ENCODE results near the gene SULT2B1. TPM values are rescaled to one million over a fixed set of nuclear protein-coding genes. Genes with fewer than 3 reads are reported as not detected.
"Not testable (repeated sequence)": the region's sequence is repeated elsewhere in the genome, so short reads cannot be mapped to it uniquely, and the experiment has no call there.

SULT2B1 gene
- total RNA-seq, 1 donor from 2014 or later, result not detected

DNA sequence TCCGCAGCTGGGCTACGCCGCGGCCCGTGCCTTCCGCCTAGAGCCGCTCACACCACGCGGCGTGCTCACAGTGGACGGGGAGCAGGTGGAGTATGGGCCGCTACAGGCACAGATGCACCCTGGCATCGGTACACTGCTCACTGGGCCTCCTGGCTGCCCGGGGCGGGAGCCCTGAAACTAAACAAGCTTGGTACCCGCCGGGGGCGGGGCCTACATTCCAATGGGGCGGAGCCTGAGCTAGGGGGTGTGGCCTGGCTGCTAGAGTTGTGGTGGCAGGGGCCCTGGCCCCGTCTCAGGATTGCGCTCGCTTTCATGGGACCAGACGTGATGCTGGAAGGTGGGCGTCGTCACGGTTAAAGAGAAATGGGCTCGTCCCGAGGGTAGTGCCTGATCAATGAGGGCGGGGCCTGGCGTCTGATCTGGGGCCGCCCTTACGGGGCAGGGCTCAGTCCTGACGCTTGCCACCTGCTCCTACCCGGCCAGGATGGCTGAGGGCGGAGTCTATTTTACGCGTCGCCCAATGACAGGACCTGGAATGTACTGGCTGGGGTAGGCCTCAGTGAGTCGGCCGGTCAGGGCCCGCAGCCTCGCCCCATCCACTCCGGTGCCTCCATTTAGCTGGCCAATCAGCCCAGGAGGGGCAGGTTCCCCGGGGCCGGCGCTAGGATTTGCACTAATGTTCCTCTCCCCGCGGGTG is 77.8 kb downstream of the SULT2B1 start:
- H3K36me3 Mint-ChIP-seq (ENCODE audit: low read depth), result peaks cover 35% of the 10 kb centered on the region
- TF ChIP-seq, protein P1, sequence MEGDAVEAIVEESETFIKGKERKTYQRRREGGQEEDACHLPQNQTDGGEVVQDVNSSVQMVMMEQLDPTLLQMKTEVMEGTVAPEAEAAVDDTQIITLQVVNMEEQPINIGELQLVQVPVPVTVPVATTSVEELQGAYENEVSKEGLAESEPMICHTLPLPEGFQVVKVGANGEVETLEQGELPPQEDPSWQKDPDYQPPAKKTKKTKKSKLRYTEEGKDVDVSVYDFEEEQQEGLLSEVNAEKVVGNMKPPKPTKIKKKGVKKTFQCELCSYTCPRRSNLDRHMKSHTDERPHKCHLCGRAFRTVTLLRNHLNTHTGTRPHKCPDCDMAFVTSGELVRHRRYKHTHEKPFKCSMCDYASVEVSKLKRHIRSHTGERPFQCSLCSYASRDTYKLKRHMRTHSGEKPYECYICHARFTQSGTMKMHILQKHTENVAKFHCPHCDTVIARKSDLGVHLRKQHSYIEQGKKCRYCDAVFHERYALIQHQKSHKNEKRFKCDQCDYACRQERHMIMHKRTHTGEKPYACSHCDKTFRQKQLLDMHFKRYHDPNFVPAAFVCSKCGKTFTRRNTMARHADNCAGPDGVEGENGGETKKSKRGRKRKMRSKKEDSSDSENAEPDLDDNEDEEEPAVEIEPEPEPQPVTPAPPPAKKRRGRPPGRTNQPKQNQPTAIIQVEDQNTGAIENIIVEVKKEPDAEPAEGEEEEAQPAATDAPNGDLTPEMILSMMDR (IDR thresholded peaks at IDR 0.05), result no peak
- no peak overlapping the region for H3K4me3 Mint-ChIP-seq
- H3K27ac Mint-ChIP-seq, result no peak overlapping the region
- H3K9me3 Mint-ChIP-seq, result no peaks in the 10 kb centered on the region
- intact Hi-C loops (cut with micrococcal nuclease), result loop anchor here (10.0 kb wide), 1 partner anchor 485 kb away; the partner anchor contains the start of genes C19orf73, LIN7B and PPFIA3
- peaks cover 35% of the 10 kb centered on the region for H3K4me1 Mint-ChIP-seq
- POLR2A ChIA-PET, result interaction anchor here (1.7 kb wide), 1 partner anchor 11 kb away, joined by 16 read pairs; the partner anchor contains the start of genes RPL18 and SPHK2
- no peaks in the 10 kb centered on the region for H3K27me3 Mint-ChIP-seq
- ATAC-seq (ENCODE audit: low read depth), result no peak
- no peak for DNase-seq
- CTCF ChIA-PET, result no interaction called here

DNA sequence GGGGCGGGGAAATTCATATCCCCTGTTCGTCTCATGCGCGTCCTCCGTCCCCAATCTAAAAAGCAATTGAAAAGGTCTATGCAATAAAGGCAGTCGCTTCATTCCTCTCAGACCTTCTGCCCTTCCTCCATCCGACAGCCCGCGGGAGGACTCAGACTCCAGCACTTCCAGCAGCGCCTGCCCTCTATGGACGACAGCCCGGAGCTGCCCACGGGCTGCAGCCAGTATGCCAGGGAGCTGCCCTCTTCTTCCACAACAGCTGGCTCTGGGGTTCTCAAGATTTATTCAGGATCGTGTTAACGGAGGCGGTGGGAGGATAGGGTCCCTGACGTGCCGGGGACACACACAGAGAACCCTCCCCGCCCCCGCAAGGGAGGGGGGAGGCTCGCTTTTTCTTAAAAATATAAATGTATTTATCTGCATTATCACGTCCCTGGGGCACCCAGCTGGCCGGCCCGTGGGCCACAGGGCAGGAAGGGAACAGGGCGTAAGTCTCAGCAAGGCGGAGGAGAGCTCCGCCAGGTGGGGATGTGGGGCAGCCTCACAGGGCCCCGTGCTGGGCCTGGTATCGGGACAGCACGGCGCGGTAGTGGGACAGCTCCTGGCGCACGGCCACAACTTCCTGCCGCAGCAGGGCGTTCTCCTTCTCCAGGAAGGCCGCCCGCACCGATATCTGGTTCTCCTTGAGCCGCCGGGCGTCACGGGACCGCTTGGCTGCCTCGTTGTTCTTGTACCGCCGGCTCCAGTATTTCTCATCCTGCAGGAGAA is 78.5 kb downstream of the SULT2B1 start:
- TF ChIP-seq, protein P1 (IDR thresholded peaks at IDR 0.05), result no peak

DNA sequence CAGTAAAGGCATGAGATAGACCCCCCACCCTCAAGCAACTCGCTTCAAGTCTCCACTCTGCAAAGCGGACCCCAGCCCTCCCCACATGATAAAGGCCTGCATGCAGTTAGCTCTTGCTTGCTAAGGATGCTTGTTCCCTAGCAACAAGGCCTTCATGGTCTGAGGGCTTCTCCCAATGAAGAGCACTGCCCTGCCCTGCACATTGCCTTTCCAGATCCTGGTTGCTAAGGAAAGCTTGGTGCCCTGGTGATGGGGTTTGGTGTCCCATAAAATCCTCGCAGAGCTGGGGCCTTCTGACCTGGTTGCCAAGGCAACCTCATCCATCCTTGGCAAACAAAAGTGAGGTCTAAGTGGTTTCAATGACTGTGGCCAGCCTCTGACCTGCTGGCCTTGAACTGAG is 79.3 kb downstream of the SULT2B1 start:
- no peak overlapping the region for H3K4me3 Mint-ChIP-seq
- ATAC-seq (ENCODE audit: low read depth), result no peak
- peaks cover 38% of the 10 kb centered on the region for H3K36me3 Mint-ChIP-seq (ENCODE audit: low read depth)
- peak overlapping the region; percentile 46 for H3K27ac Mint-ChIP-seq
- H3K4me1 Mint-ChIP-seq, result peaks cover 39% of the 10 kb centered on the region
- TF ChIP-seq, protein P1 (IDR thresholded peaks at IDR 0.05), result no peak
- no peaks in the 10 kb centered on the region for H3K27me3 Mint-ChIP-seq
- H3K9me3 Mint-ChIP-seq, result no peaks in the 10 kb centered on the region
- ChIA-PET CTCF (no interaction called here), POLR2A (interaction anchor here (0.6 to 1.3 kb wide), 5 partner anchors 12 to 1715 kb away, joined by 3 to 7 read pairs (median 5); partner anchors contain the start of genes RPL18 and SPHK2)
- intact Hi-C loops (cut with micrococcal nuclease), result loop anchor here (10.0 kb wide), 1 partner anchor 484 kb away; the partner anchor contains the start of genes C19orf73, LIN7B and PPFIA3
- DNase-seq, result no peak

More for the DNA sequence above, 78.5 kb downstream of the SULT2B1 start:
- Mint-ChIP-seq H3K4me3 (no peak overlapping the region), H3K27ac (no peak overlapping the region), H3K36me3 (ENCODE audit: low read depth) (peaks cover 35% of the 10 kb centered on the region), H3K27me3 (no peaks in the 10 kb centered on the region), H3K9me3 (no peaks in the 10 kb centered on the region), H3K4me1 (peaks cover 36% of the 10 kb centered on the region)
- intact Hi-C loops (cut with micrococcal nuclease), result loop anchor here (10.0 kb wide), 1 partner anchor 484 kb away; the partner anchor contains the start of genes C19orf73, LIN7B and PPFIA3
- ChIA-PET CTCF (no interaction called here), POLR2A (interaction anchor here (0.6 to 1.7 kb wide), 2 partner anchors 11 to 1715 kb away, joined by 5 to 16 read pairs; partner anchors contain the start of genes RPL18 and SPHK2)
- ATAC-seq (ENCODE audit: low read depth), result no peak
- no peak for DNase-seq

DNA sequence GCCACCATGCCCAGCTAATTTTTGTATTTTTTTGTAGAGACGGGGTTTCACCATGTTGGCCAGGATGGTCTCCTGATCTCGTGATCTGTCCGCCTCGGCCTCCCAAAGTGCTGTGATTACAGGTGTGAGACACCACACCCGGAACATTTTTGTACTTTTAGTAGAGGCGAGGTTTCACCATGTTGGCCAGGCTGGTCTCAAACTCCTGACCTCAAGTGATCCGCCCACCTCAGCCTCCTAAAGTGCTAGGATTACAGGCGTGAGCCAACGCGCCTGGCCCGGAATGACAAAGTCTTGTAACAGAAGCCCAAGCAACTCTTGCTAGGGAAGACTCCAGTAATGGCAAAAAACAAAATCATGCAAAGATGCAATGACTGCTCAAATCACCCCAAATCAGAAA is 80.3 kb downstream of the SULT2B1 start:
- ATAC-seq (ENCODE audit: low read depth); H3K9me3 Mint-ChIP-seq; H3K4me3 Mint-ChIP-seq; CTCF ChIA-PET; H3K27me3 Mint-ChIP-seq; DNase-seq: not testable (repeated sequence)
- intact Hi-C loops (cut with micrococcal nuclease), result loop anchor here (10.0 kb wide), 1 partner anchor 483 kb away; the partner anchor contains the start of genes C19orf73, LIN7B and PPFIA3
- Mint-ChIP-seq H3K36me3 (ENCODE audit: low read depth) (peaks cover 37% of the 10 kb centered on the region), H3K4me1 (peaks cover 38% of the 10 kb centered on the region), H3K27ac (peak overlapping the region; percentile 53)
- POLR2A ChIA-PET, result interaction anchor here (1.3 kb wide), 2 partner anchors 13 to 310 kb away, joined by 3 to 6 read pairs; partner anchors contain the start of genes RPL18 and SPHK2

DNA sequence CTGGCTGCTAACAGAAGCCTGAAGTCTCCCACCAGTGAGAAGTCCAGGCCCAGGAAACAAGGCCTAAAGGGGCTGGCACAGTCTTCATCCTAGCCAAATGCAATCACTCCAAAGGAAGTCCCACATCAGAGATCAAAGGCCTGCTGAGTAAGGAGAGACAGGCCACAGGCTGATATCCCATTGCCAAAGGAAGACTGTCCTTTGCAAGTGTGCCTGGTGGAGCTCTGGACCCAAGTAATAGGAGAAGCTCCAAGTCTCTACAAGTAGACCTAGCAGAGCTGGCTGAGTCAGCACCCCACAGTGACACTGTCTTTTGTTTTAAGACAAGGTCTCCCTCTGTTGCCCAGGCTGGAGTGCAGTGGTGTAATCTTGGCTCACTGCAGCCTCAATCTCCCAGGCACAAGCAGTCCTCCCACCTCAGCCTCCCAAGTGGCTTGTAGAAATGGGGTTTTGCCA is 80.7 kb downstream of the SULT2B1 start:
- TF ChIP-seq, protein P1 (IDR thresholded peaks at IDR 0.05), result no peak
- no peaks in the 10 kb centered on the region for H3K27me3 Mint-ChIP-seq
- intact Hi-C loops (cut with micrococcal nuclease), result loop anchor here (10.0 kb wide), 1 partner anchor 482 kb away; the partner anchor contains the start of genes C19orf73, LIN7B and PPFIA3
- POLR2A ChIA-PET, result interaction anchor here (2.6 kb wide), 1 partner anchor 14 kb away, joined by 32 read pairs; the partner anchor contains the start of genes RPL18 and SPHK2
- H3K27ac Mint-ChIP-seq, result peak overlapping the region; percentile 53
- no peak for ATAC-seq (ENCODE audit: low read depth)
- no peak overlapping the region for H3K4me3 Mint-ChIP-seq
- CTCF ChIA-PET, result no interaction called here
- peaks cover 38% of the 10 kb centered on the region for H3K4me1 Mint-ChIP-seq
- no peaks in the 10 kb centered on the region for H3K9me3 Mint-ChIP-seq
- DNase-seq, result no peak
- H3K36me3 Mint-ChIP-seq (ENCODE audit: low read depth), result peaks cover 37% of the 10 kb centered on the region
